ENCODE data around the gene OIT3. TPM values are rescaled to one million over a fixed set of nuclear protein-coding genes. Genes with fewer than 3 reads are reported as not detected.

The OIT3 gene
- polyA plus RNA-seq, 1 donor from 2014 or later = not detected

- Histone ChIP-seq H3K4me2 (ENCODE audit: low read length) (no peak overlapping the region), H3K9ac (ENCODE audit: low read length) (no peak overlapping the region), H3K27me3 (ENCODE audit: insufficient read depth, low read depth, low read length) (no peaks in the 10 kb centered on the region), H3K79me2 (replicated peaks; ENCODE audit: insufficient read depth, low read length) (no peaks in the 10 kb centered on the region), H3F3A (ENCODE audit: insufficient read depth, low read length, poor library complexity, severe bottlenecking) (no peaks in the 10 kb centered on the region), H3K9me2 (ENCODE audit: insufficient read depth, low read length) (no peaks in the 10 kb centered on the region), H3K9me3 (ENCODE audit: low read length) (no peaks in the 10 kb centered on the region), H3K4me3 (ENCODE audit: low read length) (no peak overlapping the region), H4K20me1 (ENCODE audit: insufficient read depth) (no peaks in the 10 kb centered on the region), H3K27ac (ENCODE audit: low read length) (no peak overlapping the region), H3K36me3 (ENCODE audit: insufficient read depth, low read length) (no peaks in the 10 kb centered on the region), H2AFZ (ENCODE audit: low read depth, low read length) (no peak overlapping the region)
- TF ChIP-seq CTCF (IDR thresholded peaks at IDR 0.05; ENCODE audit: poor library complexity, severe bottlenecking) = no peak
- no peak for TF ChIP-seq RAD21 (conservative IDR thresholded peaks at IDR 0.05)
- TF ChIP-seq TAF1 (IDR thresholded peaks at IDR 0.05; ENCODE audit: low read depth) = no peak
- TF ChIP-seq MXI1 (conservative IDR thresholded peaks at IDR 0.05; ENCODE audit: poor library complexity, severe bottlenecking) = no peak
- no peak for TF ChIP-seq EP300 (conservative IDR thresholded peaks at IDR 0.05; ENCODE audit: poor library complexity, severe bottlenecking)
- TF ChIP-seq EZH2 (IDR thresholded peaks at IDR 0.05; ENCODE audit: borderline replicate concordance, insufficient read depth, low read length, poor library complexity, severe bottlenecking) = no peak
- TF ChIP-seq SMC3 (conservative IDR thresholded peaks at IDR 0.05; ENCODE audit: poor library complexity) = no peak
- TF ChIP-seq REST (IDR thresholded peaks at IDR 0.05; ENCODE audit: borderline replicate concordance) = no peak
- no peak for TF ChIP-seq POLR2AphosphoS5 (IDR thresholded peaks at IDR 0.05)
These were observed 12.2 kb upstream of the OIT3 start for GRCh38 chr10:72881291-72881690.

- no peaks in the 10 kb centered on the region for H3K36me3 ChIP-seq (ENCODE audit: insufficient read depth, low read length)
- H3K27me3 ChIP-seq (ENCODE audit: insufficient read depth, low read depth, low read length) = no peaks in the 10 kb centered on the region
- H4K20me1 ChIP-seq (ENCODE audit: insufficient read depth) = no peaks in the 10 kb centered on the region
- no peak overlapping the region for H3K9ac ChIP-seq (ENCODE audit: low read length)
- TF ChIP-seq REST (IDR thresholded peaks at IDR 0.05; ENCODE audit: borderline replicate concordance) (no peak), EP300 (conservative IDR thresholded peaks at IDR 0.05; ENCODE audit: poor library complexity, severe bottlenecking) (no peak), TAF1 (IDR thresholded peaks at IDR 0.05; ENCODE audit: low read depth) (no peak), RAD21 (conservative IDR thresholded peaks at IDR 0.05) (no peak), EZH2 (IDR thresholded peaks at IDR 0.05; ENCODE audit: borderline replicate concordance, insufficient read depth, low read length, poor library complexity, severe bottlenecking) (no peak), POLR2AphosphoS5 (IDR thresholded peaks at IDR 0.05) (no peak), CTCF (IDR thresholded peaks at IDR 0.05; ENCODE audit: poor library complexity, severe bottlenecking) (no peak), SMC3 (conservative IDR thresholded peaks at IDR 0.05; ENCODE audit: poor library complexity) (no peak), MXI1 (conservative IDR thresholded peaks at IDR 0.05; ENCODE audit: poor library complexity, severe bottlenecking) (no peak)
- no peak overlapping the region for H2AFZ ChIP-seq (ENCODE audit: low read depth, low read length)
- no peak overlapping the region for H3K27ac ChIP-seq (ENCODE audit: low read length)
- no peaks in the 10 kb centered on the region for H3K79me2 ChIP-seq (replicated peaks; ENCODE audit: insufficient read depth, low read length)
- no peaks in the 10 kb centered on the region for H3K9me2 ChIP-seq (ENCODE audit: insufficient read depth, low read length)
- H3K4me3 ChIP-seq (ENCODE audit: low read length) = no peak overlapping the region
- no peak overlapping the region for H3K4me2 ChIP-seq (ENCODE audit: low read length)
- no peaks in the 10 kb centered on the region for H3F3A ChIP-seq (ENCODE audit: insufficient read depth, low read length, poor library complexity, severe bottlenecking)
- H3K9me3 ChIP-seq (ENCODE audit: low read length) = no peaks in the 10 kb centered on the region
These were observed 9.7 kb upstream of the OIT3 start for GRCh38 chr10:72883861-72884260.
